ENCODE measurements around the gene CAVIN2.

DNA sequence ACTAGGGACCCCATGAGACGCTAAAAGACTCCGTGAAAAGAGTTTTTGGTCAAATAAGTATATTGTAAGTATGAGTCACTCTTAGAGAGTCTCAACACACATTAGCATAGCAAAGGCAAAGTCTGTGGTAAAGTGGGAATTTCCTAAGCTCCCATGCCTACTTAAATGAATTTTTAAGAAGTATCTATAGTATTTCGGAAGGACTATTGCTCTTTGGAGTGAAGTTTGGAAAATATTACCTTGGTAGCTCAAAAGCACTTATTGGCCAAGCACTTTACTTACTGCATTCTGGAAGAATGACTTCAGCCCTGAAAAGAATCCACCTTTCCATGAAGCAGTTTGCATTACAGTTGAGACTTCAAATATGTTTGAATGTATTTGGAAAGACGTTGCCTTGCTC, 57.1 kb downstream of the CAVIN2 start:
- TF ChIP-seq, protein P1, sequence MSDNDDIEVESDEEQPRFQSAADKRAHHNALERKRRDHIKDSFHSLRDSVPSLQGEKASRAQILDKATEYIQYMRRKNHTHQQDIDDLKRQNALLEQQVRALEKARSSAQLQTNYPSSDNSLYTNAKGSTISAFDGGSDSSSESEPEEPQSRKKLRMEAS (IDR thresholded peaks at IDR 0.05; ENCODE audit: low read depth, low read length): no peak
- TF ChIP-seq, protein P2, sequence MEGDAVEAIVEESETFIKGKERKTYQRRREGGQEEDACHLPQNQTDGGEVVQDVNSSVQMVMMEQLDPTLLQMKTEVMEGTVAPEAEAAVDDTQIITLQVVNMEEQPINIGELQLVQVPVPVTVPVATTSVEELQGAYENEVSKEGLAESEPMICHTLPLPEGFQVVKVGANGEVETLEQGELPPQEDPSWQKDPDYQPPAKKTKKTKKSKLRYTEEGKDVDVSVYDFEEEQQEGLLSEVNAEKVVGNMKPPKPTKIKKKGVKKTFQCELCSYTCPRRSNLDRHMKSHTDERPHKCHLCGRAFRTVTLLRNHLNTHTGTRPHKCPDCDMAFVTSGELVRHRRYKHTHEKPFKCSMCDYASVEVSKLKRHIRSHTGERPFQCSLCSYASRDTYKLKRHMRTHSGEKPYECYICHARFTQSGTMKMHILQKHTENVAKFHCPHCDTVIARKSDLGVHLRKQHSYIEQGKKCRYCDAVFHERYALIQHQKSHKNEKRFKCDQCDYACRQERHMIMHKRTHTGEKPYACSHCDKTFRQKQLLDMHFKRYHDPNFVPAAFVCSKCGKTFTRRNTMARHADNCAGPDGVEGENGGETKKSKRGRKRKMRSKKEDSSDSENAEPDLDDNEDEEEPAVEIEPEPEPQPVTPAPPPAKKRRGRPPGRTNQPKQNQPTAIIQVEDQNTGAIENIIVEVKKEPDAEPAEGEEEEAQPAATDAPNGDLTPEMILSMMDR (IDR thresholded peaks at IDR 0.05; ENCODE audit: low read depth, low read length): no peak

Measured in NB4 (cell line).